NCI-H1694 treated with DMSO at 0.1 percent for 48 hours (cell line): ENCODE measurements around the gene SLC23A2.

Source experiments
- DNase-seq: peaks from one replicate; lab custom pipeline; 2025; lab: John Stamatoyannopoulos, UW

SLC23A2 gene

GRCh38 chr20:4813863-4814695 is 187.2 kb downstream of the SLC23A2 start:
- no peak for DNase-seq

DNA sequence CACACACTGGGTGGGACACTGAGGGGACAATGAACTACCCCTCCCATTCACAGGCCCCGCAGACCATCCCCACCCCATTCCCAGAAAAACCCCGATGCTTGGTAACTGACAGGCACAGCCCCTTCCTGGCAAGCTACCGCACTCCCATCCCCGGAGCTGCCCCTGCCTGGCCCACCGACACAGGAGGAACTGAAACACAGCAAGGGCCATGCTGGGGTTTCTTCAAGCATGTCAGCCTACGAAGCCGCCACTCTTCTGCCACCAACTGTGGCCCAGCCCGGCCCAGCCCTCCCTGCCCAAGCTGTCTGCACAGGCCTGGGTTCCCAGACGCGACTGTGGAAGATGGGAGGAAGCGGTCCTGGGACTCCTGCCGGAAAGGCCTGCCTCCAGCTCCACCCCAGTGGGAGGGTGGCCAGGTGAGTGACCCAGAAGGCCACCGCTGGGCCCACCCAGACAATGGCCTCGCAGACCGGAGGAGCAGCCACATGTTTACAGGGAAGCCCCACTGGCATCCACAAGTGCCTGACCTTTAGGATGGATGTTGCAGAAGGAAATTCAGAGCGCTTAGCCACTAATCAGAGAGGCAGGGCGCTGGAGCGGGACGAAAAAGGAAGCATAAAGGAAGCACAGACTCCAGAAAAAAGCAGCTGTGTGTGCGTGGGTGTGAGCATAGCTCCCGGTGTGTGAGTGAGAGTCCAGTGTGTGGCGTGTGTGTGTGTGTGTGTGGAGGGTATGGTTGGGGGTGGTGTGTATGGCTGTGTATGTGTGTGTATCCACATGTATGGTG is 188.0 kb downstream of the SLC23A2 start:
- no peak for DNase-seq

DNA sequence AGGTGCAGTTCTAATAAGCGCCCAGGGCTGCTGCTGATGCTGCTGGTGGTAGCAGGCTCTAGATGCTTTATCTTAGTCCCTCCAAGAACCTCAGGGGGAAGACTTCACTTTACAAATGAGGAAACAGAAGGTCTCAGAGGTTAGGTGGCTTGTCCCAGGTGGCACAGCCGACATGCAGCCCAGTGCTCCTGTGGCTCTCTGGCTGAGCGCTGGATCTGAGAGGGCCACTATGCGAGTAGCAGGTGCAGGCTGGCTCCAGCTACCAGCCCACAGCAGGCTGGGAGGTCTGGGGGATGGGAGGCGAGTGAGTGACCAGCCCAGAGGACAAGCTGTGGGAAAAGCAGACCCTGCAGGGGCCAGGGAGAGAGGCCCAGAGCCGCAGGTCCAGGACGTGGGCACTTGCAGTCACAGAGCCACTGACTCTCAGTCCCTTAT is 188.7 kb downstream of the SLC23A2 start:
- no peak for DNase-seq

GRCh38 chr20:4812216-4812615 is 189.1 kb downstream of the SLC23A2 start:
- DNase-seq = no peak

GRCh38 chr20:4811661-4812181 is 189.6 kb downstream of the SLC23A2 start:
- no peak for DNase-seq

DNA sequence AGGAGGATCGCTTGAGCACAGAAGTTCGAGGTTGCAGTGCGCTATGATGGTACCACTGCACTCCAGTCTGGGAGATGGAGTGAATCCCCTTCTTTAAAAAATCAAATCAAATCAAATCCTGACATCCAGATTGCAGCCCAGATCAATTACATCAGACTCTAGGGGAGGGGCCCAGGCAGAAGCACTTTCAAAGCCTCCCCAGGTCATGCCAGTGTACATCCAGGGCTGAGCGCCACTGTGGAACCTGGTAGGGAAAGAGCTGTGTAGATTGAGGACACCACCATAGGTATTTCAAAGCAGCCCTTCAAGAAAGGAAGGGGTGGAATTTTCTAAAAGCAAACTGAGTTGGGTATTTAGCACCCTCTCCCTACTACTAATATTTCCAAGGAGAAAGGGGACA is 190.1 kb downstream of the SLC23A2 start:
- no peak for DNase-seq

- no peak for DNase-seq
Measured at GRCh38 chr20:4810426-4811019, 190.8 kb downstream of the SLC23A2 start.

GRCh38 chr20:4809707-4810106 is 191.6 kb downstream of the SLC23A2 start:
- DNase-seq = no peak

GRCh38 chr20:4808872-4809271 is 192.4 kb downstream of the SLC23A2 start:
- DNase-seq = no peak

- no peak for DNase-seq
Measured at GRCh38 chr20:4805663-4806449, 195.5 kb downstream of the SLC23A2 start.

DNA sequence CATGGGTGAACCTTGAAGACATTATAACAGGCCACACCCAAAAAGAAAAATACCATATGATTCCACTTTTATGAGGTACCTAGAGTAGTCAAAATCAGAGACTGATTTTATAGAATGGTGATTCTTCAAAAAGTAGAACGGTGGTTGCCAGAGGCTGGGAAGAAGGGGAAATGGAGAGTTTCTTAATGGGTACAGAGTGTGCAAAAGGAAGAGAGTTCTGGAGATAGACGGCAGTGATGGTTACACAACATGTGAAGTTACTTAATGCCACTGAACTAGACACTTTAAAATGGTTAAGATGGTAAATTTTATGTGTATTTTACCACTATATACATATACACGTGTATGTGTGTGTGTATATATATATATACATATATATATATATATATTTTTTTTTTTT is 198.8 kb downstream of the SLC23A2 start:
- no peak for DNase-seq
